Measurements from ENCODE around the gene MAP4K5.
"Not testable (repeated sequence)": the region's sequence is repeated elsewhere in the genome, so short reads cannot be mapped to it uniquely, and the experiment has no call there.

Gene MAP4K5

DNA sequence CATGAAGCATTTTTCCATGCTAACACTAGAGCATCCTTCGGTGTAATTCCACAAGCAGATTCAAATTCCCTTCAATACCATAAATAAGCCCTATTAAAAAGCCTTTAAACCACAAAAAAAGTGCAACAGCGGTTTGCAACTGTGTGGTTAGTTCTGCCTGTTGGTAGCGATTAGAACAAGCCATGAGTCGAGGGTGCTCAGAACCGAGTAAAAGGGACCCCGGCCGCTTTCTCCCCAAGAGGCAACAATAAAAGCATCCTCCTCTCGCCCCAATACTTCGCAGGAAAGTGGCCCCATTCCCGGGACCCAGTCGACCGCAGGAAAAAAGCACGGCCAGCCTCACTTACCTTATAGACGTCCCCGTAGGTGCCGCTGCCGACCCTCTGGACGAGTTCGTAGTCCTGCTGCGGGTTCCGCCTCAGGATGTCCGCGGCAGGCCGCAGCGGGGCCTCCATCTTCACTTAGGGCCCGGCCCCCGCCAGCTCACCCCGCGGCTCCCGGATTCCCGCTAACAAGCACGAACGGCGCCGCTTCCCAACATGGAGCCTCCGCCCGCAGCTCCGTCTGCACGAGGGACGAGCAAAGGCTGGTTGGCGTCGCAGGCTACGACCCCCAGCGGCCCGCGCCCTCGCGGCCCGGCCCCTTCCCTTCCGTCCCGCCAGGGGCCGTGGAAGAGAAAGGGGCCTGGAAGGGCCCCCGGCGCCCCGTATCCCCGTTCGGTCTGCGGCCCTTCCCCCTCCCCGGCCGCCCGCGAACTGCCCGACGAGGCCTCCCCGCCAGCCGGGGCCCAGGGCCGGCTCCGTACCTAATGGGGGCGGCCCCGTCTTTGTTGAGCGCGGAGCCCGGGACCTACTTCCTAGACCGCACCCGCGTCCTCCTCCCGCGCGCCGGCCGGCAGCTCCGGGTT lies 521 bp downstream of the MAP4K5 start:
- peak in 1 of 2 donors; percentile 3 for DNase-seq (ENCODE audit: low read depth in 1 of 2, low spot score in 1 of 2)

DNA sequence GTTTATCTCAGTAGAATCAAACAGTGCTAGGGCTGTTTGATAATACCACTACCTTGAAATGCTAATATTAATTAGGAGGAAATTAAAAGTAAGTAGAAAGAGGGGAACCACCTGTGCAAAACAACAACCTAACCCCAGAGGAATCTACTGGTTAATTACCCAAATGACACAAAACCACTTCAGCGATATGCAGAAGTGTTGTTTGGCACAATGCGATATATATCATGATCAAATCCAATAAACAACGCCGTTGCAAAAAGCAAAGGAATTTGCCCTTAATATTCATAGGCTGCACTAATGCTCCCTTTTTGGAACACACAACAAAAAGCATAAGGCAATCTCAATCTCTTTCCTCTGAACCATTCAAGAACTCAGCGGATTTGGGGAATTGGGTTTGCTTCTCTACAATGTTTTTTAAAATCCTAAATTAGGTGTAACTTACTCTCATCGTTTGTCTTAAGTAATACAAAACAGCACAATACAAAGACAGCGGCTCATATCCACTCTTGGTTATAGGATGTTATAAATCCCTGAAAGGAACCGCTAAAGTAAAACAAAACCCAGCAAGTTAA lies 1.5 kb downstream of the MAP4K5 start:
- DNase-seq (ENCODE audit: low read depth in 1 of 2, low spot score in 1 of 2), result no peak

DNA sequence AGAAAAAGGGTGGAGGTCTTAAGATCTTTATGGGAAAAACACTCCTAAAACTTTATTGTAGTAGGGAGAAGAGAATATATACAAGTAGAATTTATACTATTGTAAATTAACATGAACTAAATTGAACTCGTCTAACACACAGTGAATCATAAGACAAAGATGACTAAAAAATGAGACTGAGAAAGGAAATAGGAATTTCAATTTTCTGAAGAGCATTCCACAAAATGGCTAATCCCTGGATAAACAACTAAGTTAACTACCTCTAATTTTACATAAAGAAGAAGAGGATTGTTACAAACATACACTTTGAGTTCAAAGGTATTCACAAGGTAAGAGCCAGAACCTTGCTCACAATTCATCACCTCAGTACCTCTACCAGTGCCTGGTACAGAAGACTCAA lies 2.0 kb downstream of the MAP4K5 start:
- no peak for DNase-seq (ENCODE audit: low read depth in 1 of 2, low spot score in 1 of 2)

DNA sequence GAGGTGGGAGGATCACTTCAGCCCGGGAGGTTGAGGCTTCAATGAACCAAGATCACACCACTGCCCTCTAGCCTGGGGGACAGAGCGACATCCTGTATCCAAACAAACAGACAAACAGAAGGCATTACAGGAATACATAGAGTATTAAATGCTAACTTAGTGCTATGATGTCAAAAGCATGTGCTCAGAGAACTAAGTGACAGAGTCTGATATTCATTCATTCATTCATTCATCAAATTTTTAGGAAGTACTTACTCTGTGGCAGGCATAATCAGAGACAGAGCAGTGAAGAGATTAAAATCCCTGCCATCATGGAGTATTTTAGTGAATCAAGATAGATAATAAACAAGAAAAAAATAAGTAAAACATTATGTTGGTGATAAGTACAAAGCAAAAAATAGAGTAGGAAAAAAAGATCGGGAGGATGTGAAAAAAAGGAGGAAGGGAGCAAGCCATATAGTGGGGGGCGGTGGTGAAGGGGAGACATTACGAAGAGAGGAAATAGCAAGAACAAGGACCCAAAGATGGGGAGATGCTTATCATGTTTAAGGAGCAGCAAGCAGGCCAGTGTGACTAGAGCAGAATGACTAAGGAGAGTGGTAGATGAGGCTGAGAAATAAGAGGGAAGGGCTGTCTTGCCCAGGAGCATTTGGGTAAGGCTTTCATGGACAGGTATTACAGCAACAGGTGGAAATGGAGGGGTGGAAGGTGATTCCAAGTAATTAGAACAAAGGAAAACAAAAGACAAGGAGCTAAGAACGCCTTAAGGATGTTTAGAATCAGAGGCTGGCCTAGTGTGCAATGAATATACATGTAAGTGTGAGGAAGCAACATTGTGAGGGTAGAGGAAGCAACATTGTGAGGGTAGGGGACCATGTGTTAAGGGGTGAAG lies 2.8 kb downstream of the MAP4K5 start:
- no peak for DNase-seq (ENCODE audit: low read depth in 1 of 2, low spot score in 1 of 2)

DNA sequence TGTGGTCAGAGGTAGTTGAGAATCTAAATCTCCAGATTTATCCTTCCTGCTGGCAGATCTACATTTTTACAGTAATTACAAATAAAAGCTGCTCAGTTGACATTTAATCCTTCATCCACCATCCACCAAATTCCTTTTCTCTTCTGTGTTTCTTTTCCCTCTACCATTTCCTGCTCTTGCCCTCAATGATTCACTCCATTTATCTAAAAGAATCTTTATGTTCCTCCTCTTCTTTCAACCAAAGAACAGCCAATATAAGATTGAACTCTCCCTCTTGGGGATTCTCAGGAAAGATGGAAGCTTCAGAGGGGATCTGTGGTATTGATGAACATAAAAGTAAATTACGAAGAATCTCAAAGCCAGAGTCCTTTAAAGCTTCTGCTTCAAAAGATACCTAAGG lies 4.4 kb downstream of the MAP4K5 start:
- no peak for DNase-seq (ENCODE audit: low read depth in 1 of 2, low spot score in 1 of 2)

DNA sequence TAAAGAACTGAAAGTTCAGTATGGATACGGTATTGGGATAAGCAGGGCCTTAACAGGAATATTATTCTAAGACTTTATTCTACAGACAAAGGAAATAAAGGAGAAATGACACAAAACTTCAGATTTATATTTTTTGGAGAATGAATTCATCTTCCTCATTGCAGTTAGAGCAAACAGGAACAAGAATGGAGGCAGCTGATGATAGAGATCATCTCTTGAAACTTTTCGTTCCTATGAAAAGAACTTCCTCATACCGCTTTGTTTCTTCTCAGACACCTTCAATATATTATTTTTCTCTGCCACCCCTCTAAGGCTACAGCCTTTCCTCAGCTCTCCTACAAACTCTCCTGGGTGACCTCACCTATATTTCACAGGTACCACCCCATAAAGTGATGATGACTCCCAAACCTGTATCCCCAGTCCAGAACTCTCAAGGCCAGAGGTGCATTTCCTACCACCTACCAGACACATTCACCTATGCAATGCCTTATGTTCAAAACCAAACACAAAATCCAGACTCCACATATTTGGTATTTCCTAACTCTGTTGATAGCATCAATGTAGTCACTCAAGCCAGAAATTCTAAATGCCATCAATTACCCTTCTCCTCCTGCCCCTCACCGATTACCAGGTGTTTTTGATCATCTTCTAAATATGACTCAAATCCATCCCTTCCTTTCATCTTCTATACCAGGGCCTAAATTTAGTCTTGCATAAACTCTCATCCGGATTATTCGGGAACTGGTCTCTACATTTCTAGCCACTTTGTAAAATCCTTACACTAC lies 7.4 kb downstream of the MAP4K5 start:
- no peak for DNase-seq (ENCODE audit: low read depth in 1 of 2, low spot score in 1 of 2)

DNA sequence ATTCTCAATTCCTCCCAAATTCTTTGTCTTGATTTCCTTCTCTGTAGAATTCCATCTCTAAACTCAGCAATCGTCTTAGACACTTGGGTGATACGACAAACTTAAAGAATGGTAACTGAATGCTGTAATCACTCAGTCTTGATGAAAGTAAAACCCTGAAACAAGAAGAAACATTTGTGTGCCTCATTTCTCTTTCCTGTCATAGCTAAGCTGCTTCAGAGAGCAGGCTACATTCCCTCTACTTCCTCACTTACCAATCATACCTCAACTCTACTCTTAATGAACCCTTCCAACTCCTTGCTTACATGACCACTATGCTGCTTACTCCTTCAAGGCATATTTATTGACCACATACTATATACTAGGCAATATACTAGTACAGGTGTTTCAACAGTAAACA lies 8.3 kb downstream of the MAP4K5 start:
- DNase-seq (ENCODE audit: low read depth in 1 of 2, low spot score in 1 of 2), result no peak

DNA sequence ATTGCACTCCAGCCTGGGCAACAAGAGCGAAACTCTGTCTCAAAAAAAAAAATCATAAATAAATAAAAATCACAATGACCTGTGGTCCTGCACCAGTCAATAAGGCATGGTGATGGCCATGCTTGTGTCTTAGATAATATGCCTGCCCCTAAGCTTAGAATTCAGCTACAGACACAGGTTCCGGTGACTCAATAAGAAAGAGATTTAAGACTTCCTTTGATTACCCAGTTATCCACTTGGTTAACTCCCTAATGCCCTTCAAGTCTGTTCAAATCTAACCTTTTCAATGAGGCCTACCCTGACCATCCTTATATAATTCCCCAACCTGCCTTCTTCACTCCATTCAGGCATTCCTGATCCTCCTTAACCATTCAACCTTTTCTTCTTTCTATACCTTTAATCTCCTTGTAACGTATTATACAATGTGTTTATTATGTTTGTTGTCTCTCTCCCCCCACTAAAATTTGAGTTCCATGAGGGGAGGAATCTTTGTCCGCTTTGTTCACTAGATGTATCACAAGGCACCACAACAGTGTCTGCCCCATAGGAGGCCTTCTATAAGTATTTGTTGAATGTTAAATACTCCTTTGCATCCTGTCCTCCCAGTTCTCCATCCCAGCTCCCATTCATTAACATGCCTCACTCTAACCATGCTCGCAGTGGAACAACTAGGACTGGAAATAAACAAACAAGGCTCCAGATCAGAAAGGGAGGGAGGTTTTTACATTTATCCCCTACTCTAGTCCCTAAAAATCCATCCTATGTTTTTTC lies 8.9 kb downstream of the MAP4K5 start:
- DNase-seq (ENCODE audit: low read depth in 1 of 2, low spot score in 1 of 2), result no peak

DNA sequence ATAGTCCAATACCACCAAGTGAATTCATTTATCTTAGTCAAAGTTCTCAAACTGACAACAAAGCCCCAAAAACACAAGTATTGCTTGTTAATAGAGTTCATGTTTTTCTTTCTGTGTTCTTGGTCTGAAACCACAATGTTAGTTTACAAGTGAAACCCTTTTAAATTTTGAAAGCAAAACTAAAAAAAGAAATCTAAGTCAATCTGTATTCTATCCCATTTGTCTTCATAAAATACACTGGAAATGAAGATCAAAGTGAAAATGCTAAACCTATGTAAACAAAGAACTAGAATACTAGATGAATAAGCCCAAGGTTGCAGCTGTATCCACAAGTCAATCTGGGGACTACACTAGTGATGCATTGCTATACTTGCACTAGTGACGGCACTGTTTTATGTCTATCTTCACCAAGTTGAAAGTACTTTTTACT lies 10.4 kb downstream of the MAP4K5 start:
- no peak for DNase-seq (ENCODE audit: low read depth in 1 of 2, low spot score in 1 of 2)

DNA sequence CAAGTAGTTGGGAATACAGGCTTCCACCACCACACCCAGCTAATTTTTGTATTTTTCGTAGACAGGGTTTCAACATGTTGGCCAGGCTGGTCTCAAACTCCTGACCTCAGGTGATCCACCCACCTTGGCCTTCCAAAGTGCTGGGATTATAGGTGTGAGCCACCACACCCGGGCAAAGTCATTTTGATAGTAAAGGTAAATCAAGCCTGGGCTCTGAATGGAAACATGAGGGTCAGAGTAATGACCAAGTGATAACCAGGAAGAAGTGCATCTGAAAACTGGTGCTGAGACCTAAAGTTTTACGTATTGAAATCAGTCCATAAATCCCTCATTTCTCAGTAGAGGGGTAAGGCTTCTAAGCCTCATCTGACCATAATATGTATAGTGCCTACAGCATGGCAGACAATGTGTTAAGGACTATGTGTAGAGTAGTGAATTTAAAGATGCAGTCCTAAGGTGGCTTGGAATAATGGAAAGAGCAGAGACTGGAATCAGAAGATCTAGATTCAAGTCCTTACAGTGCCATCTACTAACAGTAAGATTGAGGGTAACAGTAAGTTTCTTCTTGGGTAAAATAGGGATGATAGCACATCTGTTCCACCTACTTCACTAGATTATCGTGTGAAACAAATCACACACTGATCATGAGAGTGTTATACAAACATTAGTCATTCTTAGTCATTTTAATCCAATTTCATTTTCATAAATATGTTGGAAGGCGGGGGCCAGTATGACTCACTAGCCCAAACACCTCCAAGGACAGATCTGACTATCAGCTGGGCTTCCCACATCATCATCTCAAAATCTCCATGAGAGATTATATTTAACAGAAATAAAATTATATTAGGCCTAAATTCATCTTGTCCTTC lies 11.2 kb downstream of the MAP4K5 start:
- peak in 1 of 2 donors; percentile 20 for DNase-seq (ENCODE audit: low read depth in 1 of 2, low spot score in 1 of 2)

DNA sequence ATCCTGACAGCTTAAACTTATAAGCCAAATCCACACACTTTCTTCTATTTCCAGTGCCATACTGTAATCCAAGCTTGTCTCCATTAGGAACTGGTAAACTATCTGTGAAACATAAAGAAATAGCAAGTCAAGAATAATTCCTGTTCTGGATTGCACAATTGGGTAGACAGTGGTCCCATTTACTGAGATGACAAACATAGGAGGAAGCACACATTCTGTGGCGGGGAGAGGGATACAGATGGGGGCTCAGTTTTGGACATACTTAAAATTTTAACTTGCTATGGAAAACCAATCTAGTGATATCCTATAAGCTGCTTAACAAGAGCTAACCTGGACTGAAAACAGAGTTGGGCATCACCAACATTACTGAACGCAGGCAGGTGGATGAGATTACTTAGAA lies 16.3 kb downstream of the MAP4K5 start:
- DNase-seq (ENCODE audit: low read depth in 1 of 2, low spot score in 1 of 2), result no peak

DNA sequence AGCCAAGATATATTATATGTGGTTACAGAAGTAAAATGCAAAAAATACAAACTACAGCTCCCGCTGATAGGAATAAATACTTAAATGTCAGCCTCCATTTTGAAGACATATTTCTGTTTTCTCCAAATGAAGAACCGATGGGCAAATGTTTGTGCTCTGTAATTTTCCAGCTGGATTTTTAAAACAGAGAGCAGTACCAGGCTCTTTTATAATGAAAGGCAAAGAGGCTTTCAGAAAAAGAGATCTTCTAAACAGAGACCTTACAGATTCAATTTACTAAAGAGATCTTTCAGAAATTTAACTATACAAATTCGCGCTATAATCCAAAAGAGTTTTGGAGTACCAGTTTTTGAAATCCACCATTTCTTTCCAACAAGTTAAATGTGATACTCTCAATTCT lies 19.9 kb downstream of the MAP4K5 start:
- DNase-seq (ENCODE audit: low read depth in 1 of 2, low spot score in 1 of 2), result no peak

DNA sequence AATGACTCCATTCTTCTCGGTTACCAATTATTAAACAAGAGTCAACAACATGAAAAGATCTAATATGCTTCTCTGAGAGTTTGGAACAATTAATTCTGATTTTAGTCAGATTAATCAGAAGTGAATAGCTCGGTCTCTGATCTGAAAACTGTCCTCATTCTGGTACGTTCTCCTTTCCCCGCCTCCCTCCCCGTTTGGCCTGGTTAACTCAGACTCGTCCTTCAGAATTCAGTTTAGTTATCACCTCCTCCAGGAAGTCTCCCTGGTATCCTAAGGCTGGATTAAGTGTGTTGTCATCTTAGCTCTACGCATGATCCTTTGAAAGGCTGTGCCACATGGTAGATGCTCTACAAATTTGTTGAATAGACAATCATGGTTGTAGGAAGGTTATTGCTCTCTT lies 22.2 kb downstream of the MAP4K5 start:
- DNase-seq (ENCODE audit: low read depth in 1 of 2, low spot score in 1 of 2), result no peak

DNA sequence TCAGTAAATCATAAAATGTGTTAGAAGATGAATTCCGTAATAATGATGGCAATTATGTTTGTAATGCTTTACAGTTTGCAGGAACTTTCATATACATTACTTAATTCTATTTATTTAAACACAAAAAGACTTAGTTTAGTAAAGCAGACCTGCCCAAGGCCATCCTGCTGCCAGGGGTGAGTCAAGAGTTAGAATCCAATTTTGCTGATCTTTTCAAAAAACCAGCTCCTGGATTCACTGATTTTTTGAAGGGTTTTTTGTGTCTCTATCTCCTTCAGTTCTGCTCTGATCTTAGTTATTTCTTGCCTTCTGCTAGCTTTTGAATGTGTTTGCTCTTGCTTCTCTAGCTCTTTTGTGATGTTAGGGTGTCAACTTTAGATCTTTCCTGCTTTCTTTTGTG lies 25.3 kb downstream of the MAP4K5 start:
- not testable (repeated sequence) for DNase-seq (ENCODE audit: low read depth in 1 of 2, low spot score in 1 of 2)

DNA sequence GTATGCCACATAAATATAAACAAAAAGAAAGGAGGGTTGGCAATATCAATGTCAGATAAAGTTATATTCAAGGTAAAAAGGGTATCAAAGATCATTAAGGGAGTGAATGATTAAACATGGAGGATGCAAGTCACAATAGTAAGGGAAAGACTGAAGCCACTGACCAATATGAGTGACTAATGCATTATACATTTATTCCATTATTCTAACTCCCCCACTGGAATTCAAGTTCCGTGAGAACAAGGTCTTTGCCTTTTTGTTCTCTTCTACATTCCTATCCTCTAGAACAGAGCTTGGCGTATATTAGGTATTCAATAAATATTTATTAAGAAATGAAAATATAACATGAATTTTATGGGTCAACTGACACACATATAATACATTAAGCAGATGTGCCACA lies 30.7 kb downstream of the MAP4K5 start:
- no peak for DNase-seq (ENCODE audit: low read depth in 1 of 2, low spot score in 1 of 2)

DNA sequence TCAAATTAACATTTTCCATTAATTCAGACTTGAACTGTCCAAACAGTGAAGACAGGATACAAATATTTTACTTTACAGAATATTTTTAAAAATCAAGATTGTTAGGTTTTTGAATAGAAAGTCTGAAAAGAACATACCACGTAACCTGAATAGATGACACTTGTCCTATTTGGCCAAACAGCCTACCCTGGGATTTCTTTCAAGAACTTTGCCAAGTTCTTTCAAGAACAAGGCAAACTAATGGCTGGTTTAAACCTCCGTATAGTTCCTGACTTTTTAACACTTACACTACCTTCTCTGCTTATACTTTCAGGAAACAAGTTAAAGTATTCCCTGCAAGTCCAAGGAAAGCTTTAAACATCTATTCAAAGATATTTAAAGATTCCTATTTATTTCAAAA lies 35.0 kb downstream of the MAP4K5 start:
- DNase-seq (ENCODE audit: low read depth in 1 of 2, low spot score in 1 of 2), result no peak

DNA sequence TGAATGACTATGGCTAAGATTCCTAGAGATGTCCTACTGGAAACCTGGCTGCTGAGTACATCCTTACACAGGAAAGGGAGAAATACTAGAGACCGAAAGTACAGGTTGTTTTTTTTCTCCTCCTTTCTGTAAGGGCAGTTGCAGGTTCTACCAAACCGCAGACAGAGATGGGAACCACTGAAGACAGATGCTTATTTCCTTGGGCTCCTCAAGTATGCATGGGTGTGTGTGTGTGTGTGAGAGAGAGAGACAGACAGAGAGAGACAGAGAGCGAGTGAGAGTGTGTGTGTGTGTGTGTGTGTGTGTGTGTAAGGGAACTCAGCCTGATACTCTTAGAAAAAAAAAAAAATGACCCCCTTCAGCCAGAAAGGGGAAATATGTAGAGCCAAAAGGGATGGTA lies 42.5 kb downstream of the MAP4K5 start:
- DNase-seq (ENCODE audit: low read depth in 1 of 2, low spot score in 1 of 2), result no peak

DNA sequence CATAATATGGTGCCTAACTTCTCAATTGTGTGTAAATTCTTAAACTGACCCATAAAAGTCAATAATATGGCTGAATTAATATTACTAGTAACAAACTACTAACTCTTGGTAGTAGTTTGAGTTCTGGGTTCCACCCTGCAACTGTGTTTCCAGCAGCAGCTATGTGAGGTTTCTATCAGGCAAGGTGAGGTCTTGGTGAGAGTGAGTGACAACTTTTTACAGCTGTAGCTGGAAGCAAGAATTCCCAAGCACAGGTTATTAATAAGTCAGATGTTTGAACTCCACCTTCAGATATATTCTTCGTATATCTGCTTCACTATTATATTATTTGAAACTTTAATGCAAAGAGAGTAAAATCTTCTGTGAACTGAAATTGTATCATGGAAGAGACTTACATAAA lies 43.8 kb downstream of the MAP4K5 start:
- no peak for DNase-seq (ENCODE audit: low read depth in 1 of 2, low spot score in 1 of 2)

DNA sequence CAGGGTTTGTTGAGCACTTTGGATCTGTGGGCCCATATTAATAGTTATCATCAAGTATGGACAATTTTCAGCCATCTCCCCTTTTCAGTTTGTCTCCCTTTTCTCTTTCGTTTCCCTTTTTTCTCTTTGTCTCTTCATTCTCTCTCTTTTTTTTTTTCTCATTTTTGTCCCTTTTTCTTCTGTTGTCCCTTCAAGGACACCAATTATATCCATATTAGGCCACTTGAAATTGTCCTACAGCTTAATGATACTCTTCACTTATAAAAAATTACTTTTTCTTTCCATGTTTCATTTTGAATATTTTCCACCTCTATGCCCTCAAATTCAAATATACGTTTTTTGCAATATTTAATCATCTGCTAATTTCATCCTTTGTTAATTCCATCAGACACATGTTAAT lies 53.3 kb downstream of the MAP4K5 start:
- no peak for DNase-seq (ENCODE audit: low read depth in 1 of 2, low spot score in 1 of 2)

Data from stimulated activated CD4-positive, alpha-beta T cell treated with anti-CD3 and anti-CD28 coated beads, Interleukin-15, amount 100 ng/mL, for 1 hour (primary cell).